ENCODE data around the gene MAK. TPM values are rescaled to one million over a fixed set of nuclear protein-coding genes. Genes with fewer than 3 reads are reported as not detected.
"Not testable (repeated sequence)": the region's sequence is repeated elsewhere in the genome, so short reads cannot be mapped to it uniquely, and the experiment has no call there.

MAK gene
- polyA plus RNA-seq, 3 donors from 2014 or later, result 0.06 to 0.18 TPM; not detected in 1

- no peak for DNase-seq
- Mint-ChIP-seq H3K9me3 (peaks cover 0 to 2% (median 0%) of the 10 kb centered on the region in 6 donors), H3K4me1 (peaks cover 13 to 14% of the 10 kb centered on the region in 2 donors), H3K27me3 (ENCODE audit: low read depth in 3 of 3) (peaks cover 0 to 3% (median 2%) of the 10 kb centered on the region in 3 donors), H3K36me3 (peaks cover 0 to 6% (median 3%) of the 10 kb centered on the region in 3 donors), H3K27ac (no peak overlapping the region), H3K4me3 (no peak overlapping the region)
Measured at GRCh38 chr6:10793695-10794094, 44.6 kb downstream of the MAK start.

- H3K4me3 Mint-ChIP-seq, result no peak overlapping the region
- no peak overlapping the region for H3K27ac Mint-ChIP-seq
- peaks cover 0 to 6% (median 3%) of the 10 kb centered on the region in 3 donors for H3K36me3 Mint-ChIP-seq
- H3K4me1 Mint-ChIP-seq, result peaks cover 13 to 14% of the 10 kb centered on the region in 2 donors
- peaks cover 0 to 3% (median 2%) of the 10 kb centered on the region in 3 donors for H3K27me3 Mint-ChIP-seq (ENCODE audit: low read depth in 3 of 3)
- no peak for DNase-seq
- peaks cover 0 to 2% (median 0%) of the 10 kb centered on the region in 6 donors for H3K9me3 Mint-ChIP-seq
Measured at GRCh38 chr6:10793035-10793434, 45.3 kb downstream of the MAK start.

GRCh38 chr6:10792101-10792500 lies 46.2 kb downstream of the MAK start:
- Mint-ChIP-seq H3K36me3 (peaks cover 2 to 6% (median 3%) of the 10 kb centered on the region in 3 donors), H3K9me3 (peaks cover 0 to 2% (median 0%) of the 10 kb centered on the region in 6 donors), H3K4me3 (no peak overlapping the region), H3K27me3 (ENCODE audit: low read depth in 3 of 3) (peaks cover 0 to 3% (median 2%) of the 10 kb centered on the region in 3 donors), H3K27ac (no peak overlapping the region), H3K4me1 (peaks cover 13 to 14% of the 10 kb centered on the region in 2 donors)
- DNase-seq, result no peak

GRCh38 chr6:10791673-10792072 lies 46.7 kb downstream of the MAK start:
- Mint-ChIP-seq H3K4me3 (no peak overlapping the region), H3K27ac (no peak overlapping the region), H3K4me1 (peaks cover 13 to 14% of the 10 kb centered on the region in 2 donors), H3K27me3 (ENCODE audit: low read depth in 3 of 3) (peaks cover 0 to 3% (median 2%) of the 10 kb centered on the region in 3 donors), H3K36me3 (peaks cover 3 to 6% (median 4%) of the 10 kb centered on the region in 3 donors), H3K9me3 (peaks cover 0 to 2% (median 0%) of the 10 kb centered on the region in 6 donors)
- DNase-seq, result no peak

- H3K4me1 Mint-ChIP-seq, result no peaks in the 10 kb centered on the region
- DNase-seq, result no peak
- H3K27ac Mint-ChIP-seq, result no peak overlapping the region
- H3K4me3 Mint-ChIP-seq, result no peak overlapping the region
- no peaks in the 10 kb centered on the region for H3K27me3 Mint-ChIP-seq (ENCODE audit: low read depth in 3 of 3)
- H3K36me3 Mint-ChIP-seq, result peaks cover 10 to 26% (median 17%) of the 10 kb centered on the region in 3 donors
- no peaks in the 10 kb centered on the region for H3K9me3 Mint-ChIP-seq
Measured at GRCh38 chr6:10779076-10779475, 59.3 kb downstream of the MAK start.

- Mint-ChIP-seq H3K36me3 (peaks cover 6 to 23% (median 15%) of the 10 kb centered on the region in 3 donors), H3K9me3 (no peaks in the 10 kb centered on the region), H3K27me3 (ENCODE audit: low read depth in 3 of 3) (no peaks in the 10 kb centered on the region), H3K4me3 (no peak overlapping the region), H3K4me1 (no peaks in the 10 kb centered on the region), H3K27ac (no peak overlapping the region)
- DNase-seq, result no peak
Measured at GRCh38 chr6:10778230-10778629, 60.1 kb downstream of the MAK start.

- H3K36me3 Mint-ChIP-seq, result peaks cover 13 to 19% (median 18%) of the 10 kb centered on the region in 3 donors
- no peaks in the 10 kb centered on the region for H3K9me3 Mint-ChIP-seq
- no peak overlapping the region for H3K4me3 Mint-ChIP-seq
- DNase-seq, result no peak
- H3K27me3 Mint-ChIP-seq (ENCODE audit: low read depth in 3 of 3), result peaks cover 0 to 4% (median 0%) of the 10 kb centered on the region in 3 donors
- H3K27ac Mint-ChIP-seq, result peak overlapping the region in 1 of 6 donors; percentile 19
- no peaks in the 10 kb centered on the region for H3K4me1 Mint-ChIP-seq
Measured at GRCh38 chr6:10771371-10771894, 66.9 kb downstream of the MAK start.

- Mint-ChIP-seq H3K4me3 (no peak overlapping the region), H3K4me1 (no peaks in the 10 kb centered on the region), H3K36me3 (peaks cover 11 to 13% (median 13%) of the 10 kb centered on the region in 3 donors), H3K27ac (no peak overlapping the region), H3K9me3 (no peaks in the 10 kb centered on the region), H3K27me3 (ENCODE audit: low read depth in 3 of 3) (peaks cover 0 to 5% (median 0%) of the 10 kb centered on the region in 3 donors)
- DNase-seq, result no peak
Measured at GRCh38 chr6:10769419-10769818, 68.9 kb downstream of the MAK start.

- H3K4me1 Mint-ChIP-seq, result peaks cover 0 to 1% of the 10 kb centered on the region in 2 donors
- H3K36me3 Mint-ChIP-seq, result peaks cover 7 to 15% (median 8%) of the 10 kb centered on the region in 3 donors
- H3K9me3 Mint-ChIP-seq, result no peaks in the 10 kb centered on the region
- no peak overlapping the region for H3K27ac Mint-ChIP-seq
- DNase-seq, result no peak
- H3K27me3 Mint-ChIP-seq (ENCODE audit: low read depth in 3 of 3), result peaks cover 0 to 7% (median 2%) of the 10 kb centered on the region in 3 donors
- no peak overlapping the region for H3K4me3 Mint-ChIP-seq
Measured at GRCh38 chr6:10763006-10763405, 75.3 kb downstream of the MAK start.

- peaks cover 13 to 34% (median 25%) of the 10 kb centered on the region in 3 donors for H3K36me3 Mint-ChIP-seq
- no peak overlapping the region for H3K27ac Mint-ChIP-seq
- no peak overlapping the region for H3K4me3 Mint-ChIP-seq
- no peaks in the 10 kb centered on the region for H3K9me3 Mint-ChIP-seq
- peaks cover 0 to 1% of the 10 kb centered on the region in 2 donors for H3K4me1 Mint-ChIP-seq
- DNase-seq, result no peak
- peaks cover 1 to 7% (median 4%) of the 10 kb centered on the region in 3 donors for H3K27me3 Mint-ChIP-seq (ENCODE audit: low read depth in 3 of 3)
Measured at GRCh38 chr6:10759884-10760329, 78.4 kb downstream of the MAK start.

GRCh38 chr6:10759312-10759839 lies 79.0 kb downstream of the MAK start:
- Mint-ChIP-seq H3K4me3 (no peak overlapping the region), H3K4me1 (peaks cover 0 to 1% of the 10 kb centered on the region in 2 donors), H3K9me3 (no peaks in the 10 kb centered on the region), H3K27ac (no peak overlapping the region), H3K27me3 (ENCODE audit: low read depth in 3 of 3) (peaks cover 3 to 9% (median 8%) of the 10 kb centered on the region in 3 donors), H3K36me3 (peaks cover 16 to 40% (median 31%) of the 10 kb centered on the region in 3 donors)
- DNase-seq, result peak; percentile 28 to 34 (median 30)

- Mint-ChIP-seq H3K9me3 (no peaks in the 10 kb centered on the region), H3K36me3 (peaks cover 26 to 46% (median 41%) of the 10 kb centered on the region in 3 donors), H3K4me3 (no peak overlapping the region), H3K27me3 (ENCODE audit: low read depth in 3 of 3) (peaks cover 11 to 24% (median 14%) of the 10 kb centered on the region in 3 donors), H3K4me1 (peaks cover 23 to 24% of the 10 kb centered on the region in 2 donors), H3K27ac (no peak overlapping the region)
- no peak for DNase-seq
Measured at GRCh38 chr6:10756085-10756484, 82.3 kb downstream of the MAK start.

GRCh38 chr6:10751757-10752156 lies 86.6 kb downstream of the MAK start:
- H3K9me3 Mint-ChIP-seq, result not testable (repeated sequence)
- H3K27ac Mint-ChIP-seq, result peak overlapping the region; percentile 76 to 96 (median 85)
- peaks cover 14 to 40% (median 23%) of the 10 kb centered on the region in 3 donors for H3K27me3 Mint-ChIP-seq (ENCODE audit: low read depth in 3 of 3)
- peaks cover 61 to 66% of the 10 kb centered on the region in 2 donors for H3K4me1 Mint-ChIP-seq
- H3K4me3 Mint-ChIP-seq, result peak overlapping the region; percentile 32 to 87 (median 66)
- peaks cover 22 to 43% (median 28%) of the 10 kb centered on the region in 3 donors for H3K36me3 Mint-ChIP-seq
- peak; percentile 74 to 79 (median 76) for DNase-seq

GRCh38 chr6:10750568-10750967 lies 87.8 kb downstream of the MAK start:
- H3K9me3 Mint-ChIP-seq, DNase-seq: not testable (repeated sequence)
- peak overlapping the region in 2 of 6 donors; percentile 90 to 96 for H3K27ac Mint-ChIP-seq
- H3K27me3 Mint-ChIP-seq (ENCODE audit: low read depth in 3 of 3), result peaks cover 14 to 44% (median 27%) of the 10 kb centered on the region in 3 donors
- H3K4me3 Mint-ChIP-seq, result peak overlapping the region in 2 of 5 donors; percentile 21 to 46
- peaks cover 64 to 71% of the 10 kb centered on the region in 2 donors for H3K4me1 Mint-ChIP-seq
- peaks cover 14 to 35% (median 21%) of the 10 kb centered on the region in 3 donors for H3K36me3 Mint-ChIP-seq

Data from immature natural killer cell (primary cell).